GM19043 (cell line): Measurements from ENCODE around the gene ULBP3.
"Not testable (repeated sequence)": the region's sequence is repeated elsewhere in the genome, so short reads cannot be mapped to it uniquely, and the experiment has no call there.

Experiments used
- ATAC-seq: cut with Tn5 transposase; IDR thresholded peaks from one replicate; pipeline ENCODE4 v1.9.1; 2021; ENCODE audit warnings: low read depth; ENCODE audit not compliant: unreplicated experiment

ULBP3 gene

GRCh38 chr6:150044621-150045145 is 24.2 kb downstream of the ULBP3 start:
- no peak for ATAC-seq

- ATAC-seq, result no peak
These were observed 25.2 kb downstream of the ULBP3 start for GRCh38 chr6:150043501-150044412.

DNA sequence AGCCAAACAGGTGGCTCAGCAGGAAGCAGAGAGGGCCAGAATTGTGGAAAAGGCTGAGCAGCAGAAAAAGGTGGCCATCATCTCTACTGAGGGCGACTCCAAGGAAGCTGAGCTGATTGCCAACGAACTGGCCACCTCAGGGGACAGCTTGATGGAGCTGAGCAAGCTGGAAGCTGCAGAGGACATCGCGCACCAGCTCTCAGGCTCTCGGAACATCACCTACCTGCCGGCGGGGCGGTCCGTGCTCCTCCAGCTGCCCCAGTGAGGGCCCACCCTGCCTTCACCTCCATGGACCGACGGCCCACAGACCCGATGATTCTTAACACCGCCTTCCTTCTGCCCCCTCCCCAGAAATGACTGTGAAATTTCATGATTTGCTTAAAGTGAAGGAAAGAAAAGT is 25.8 kb downstream of the ULBP3 start:
- no peak for ATAC-seq

DNA sequence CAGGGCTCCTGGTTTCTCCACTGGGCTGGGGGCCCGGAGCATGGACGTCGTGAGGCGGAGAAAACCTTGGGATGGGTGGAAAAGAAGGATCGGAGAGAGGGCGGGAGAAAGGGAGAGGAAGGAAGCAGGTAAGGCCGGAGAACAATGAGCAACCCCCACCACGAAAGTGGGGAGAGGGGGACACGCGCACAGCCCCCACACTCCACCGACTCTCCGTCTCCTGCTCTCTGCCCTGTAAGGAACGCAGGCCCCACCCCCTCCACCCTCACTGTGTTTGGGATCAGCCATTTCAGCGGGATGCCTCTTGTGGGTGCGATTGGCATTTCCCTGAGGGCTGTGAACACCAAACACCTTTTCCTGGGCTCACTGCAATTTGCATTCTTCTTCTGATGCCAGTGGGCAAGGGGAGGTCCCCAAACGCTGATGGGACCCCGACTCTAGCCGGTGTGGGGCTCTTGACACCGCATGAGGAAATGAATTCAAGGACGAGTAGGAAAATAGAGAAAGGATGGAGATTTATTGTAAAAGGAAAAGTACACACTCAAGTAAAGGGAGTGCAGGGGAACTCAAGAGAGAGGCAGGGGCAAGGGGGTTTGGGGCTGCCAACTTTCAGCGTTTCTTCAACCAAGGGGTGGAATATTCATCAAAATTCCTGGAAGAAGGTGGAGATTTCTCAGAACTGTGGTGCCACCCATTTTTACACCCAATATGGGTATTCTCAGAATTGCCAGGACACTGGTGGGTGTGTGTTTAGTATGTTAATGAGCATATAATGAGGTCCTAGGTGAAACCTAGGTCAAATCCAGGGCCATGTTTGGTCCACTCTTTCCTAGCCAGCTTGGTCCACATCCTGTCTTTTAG is 30.5 kb downstream of the ULBP3 start:
- ATAC-seq, result no peak

GRCh38 chr6:150037526-150038201 is 31.3 kb downstream of the ULBP3 start:
- ATAC-seq, result no peak

DNA sequence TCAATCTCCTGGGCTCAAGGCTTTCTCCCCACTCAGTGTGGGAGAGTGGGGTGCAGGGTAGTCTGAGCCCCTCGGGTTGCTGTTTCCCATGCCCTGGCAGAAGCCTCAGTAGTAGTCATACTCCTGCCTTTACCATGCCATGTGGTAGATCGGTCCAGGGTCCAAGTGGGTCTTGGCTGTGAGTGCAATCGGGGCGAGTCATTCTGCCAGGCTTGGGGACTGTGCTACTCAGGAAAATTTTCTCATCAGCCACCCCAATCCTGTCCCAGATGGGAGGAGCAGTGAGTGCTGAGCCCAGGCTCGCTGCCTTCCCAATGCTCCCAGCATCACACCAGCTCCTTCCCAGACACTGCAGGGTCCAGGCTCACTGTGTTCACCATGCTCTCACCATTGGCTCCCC is 32.8 kb downstream of the ULBP3 start:
- ATAC-seq, result no peak

DNA sequence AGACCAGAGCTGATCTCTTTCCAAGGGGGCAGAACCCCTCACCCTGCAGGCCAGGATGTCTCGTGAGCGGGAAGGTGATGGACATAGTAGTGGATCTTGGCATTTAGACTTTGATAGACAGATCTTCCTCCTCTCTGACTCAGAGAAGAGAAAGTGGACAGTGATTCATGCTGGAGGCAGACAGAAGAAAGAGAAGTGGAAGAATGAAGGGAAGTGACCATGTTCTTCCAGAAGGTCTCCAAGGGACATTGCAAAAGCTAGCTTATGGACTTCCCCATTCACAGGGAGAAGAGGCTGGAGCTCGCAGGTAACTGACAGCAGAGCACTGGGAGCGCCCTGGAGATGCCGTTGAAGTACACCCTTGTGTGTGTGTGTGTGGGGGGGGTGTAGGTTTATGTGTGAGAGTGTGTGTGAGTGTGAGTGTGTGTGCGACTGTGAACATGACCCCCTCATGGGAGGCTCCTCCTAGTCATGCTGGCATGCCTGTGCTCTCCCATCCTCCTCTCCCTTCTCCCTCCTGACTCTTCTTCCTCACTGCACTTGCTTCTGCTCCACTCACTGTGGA is 35.6 kb downstream of the ULBP3 start:
- ATAC-seq, result no peak

DNA sequence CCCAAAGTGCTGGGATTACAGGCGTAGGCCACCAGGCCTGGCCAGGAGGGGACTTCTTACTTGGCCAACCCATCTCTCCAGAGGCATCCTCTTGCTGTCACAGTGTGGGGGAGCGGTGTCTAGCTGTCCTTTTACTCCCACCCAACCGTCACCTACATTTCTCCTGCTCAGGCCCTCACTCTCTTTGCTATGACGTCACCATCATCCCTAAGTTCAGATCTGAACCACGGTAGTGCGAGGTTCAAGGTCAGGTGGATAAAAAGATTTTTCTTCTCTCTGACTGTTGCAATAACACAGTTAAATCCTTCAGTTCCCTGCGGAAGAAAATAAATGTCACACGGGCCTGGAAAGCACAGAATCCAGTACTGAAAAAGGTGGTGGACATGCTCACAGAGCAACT is 36.3 kb downstream of the ULBP3 start:
- ATAC-seq, result no peak

DNA sequence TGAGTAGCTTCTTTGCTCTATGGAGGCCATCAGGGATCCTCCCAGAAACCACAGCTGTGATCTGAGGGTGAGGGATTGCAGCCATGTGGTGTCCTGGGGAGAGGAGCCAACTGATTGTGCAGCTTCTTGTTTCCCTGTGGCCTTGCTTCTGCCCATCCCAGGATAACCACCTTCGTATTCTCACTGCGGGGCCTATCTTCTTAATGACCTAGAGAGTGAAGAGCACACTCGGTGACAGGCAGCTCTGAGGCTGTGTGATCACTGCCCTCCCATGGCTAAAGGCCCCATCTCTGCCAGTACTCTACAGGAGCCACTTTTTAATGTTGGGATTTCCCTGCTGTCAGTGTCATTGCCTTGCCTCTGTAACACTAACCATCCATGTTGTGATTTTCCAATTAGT is 38.3 kb downstream of the ULBP3 start:
- ATAC-seq, result no peak

DNA sequence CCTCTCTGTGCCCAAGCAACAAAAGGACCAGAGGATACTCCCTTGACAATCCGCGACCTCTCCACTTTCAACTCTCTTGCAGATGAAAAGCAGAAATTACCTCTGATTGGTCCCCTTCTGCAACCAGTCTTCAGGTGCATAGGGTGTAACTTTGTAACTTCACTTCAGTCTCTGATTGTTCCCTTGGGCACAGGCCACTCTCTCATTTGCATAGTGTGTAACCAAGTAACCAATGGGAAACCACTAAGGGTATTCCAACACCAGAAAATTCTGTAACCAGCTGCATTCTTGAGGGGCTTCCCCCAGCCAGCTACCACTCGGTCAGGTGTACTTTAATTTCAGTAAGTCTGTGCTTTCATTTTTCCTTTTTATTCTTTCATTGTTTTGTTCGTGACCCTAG is 39.2 kb downstream of the ULBP3 start:
- ATAC-seq, result no peak

GRCh38 chr6:150029276-150029675 is 39.6 kb downstream of the ULBP3 start:
- ATAC-seq, result no peak

- no peak for ATAC-seq
These were observed 40.1 kb downstream of the ULBP3 start for GRCh38 chr6:150028799-150029198.

GRCh38 chr6:150027806-150028565 is 40.9 kb downstream of the ULBP3 start:
- no peak for ATAC-seq

- ATAC-seq, result no peak
These were observed 41.7 kb downstream of the ULBP3 start for GRCh38 chr6:150026976-150027805.

DNA sequence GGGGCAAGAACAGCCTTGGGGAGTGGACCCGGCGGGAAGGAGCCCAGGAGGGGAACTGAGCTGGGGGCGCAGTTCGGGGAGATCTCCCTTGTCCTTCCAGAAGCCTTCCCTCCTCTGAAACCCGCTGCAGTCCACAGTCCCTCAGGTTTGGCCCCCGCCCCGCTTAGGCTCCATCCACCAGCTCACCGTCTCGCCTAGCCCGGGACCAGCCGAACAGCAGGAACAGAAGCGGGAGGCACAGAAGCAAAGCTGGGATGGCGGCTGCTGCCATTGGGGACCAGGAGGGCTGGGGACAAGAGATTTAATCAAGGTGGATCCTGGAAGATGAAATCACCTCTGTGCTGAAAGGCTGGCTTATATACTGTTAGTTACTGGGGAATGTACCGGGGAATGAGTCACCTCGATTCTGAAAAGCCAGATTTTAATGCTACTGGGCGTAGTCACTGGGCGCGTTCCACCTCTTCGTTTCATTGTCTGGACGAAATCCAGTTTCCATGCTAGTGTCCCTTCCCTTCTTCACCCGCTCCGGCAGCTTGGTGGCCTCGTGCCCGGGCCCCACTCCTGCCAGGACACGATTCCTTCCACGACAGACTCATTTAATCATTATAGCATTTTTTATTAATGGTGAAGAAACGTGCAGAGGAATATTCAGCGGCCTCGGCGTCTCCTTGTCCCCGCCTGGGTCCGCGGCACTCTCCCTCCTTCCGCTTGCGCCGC is 43.6 kb downstream of the ULBP3 start, which contains the start of gene RAET1L:
Gene RAET1L, minus strand, starts transcription at position 332 of the 717 bp plus-strand sequence. Its CDS starts 61 bp downstream, at position 271.
- ATAC-seq, result no peak

DNA sequence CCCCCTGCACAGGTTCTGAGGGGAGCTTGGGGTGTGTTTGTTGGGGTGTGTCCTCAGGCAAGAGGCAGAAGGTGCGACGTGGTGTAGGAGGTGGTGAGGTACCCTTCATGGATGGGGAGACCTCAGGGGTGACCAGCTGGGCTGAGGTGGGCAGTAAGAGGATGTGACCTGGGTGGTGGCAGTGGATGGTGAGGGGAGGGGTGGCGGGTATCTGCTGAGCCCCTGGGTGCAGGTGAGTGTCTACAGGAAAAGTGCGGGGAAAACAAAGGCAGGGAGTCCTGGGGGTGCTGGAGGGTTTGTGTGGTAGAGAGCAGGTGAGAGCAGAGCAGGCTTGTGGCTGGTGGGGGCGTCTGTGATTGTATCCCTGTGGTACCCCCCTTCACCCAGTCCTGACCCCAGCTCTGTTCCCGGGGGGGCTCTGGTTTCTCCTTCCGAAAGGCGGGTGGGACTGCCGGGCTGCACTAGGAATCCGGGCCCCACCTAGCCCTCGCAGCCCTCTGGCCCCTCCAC is 44.2 kb downstream of the ULBP3 start:
- no peak for ATAC-seq

GRCh38 chr6:150024021-150024420 is 44.9 kb downstream of the ULBP3 start:
- not testable (repeated sequence) for ATAC-seq

GRCh38 chr6:150021870-150022269 is 47.1 kb downstream of the ULBP3 start:
- ATAC-seq, result not testable (repeated sequence)
